HCT116 (cell line): ENCODE results near the gene CDIP1. TPM values are rescaled to one million over a fixed set of nuclear protein-coding genes. Genes with fewer than 3 reads are reported as not detected.

Experiments used
- ATAC-seq: fragments of 200-7000 bp; cut with Tn5 transposase; 2 replicates; pipeline ENCODE4 v1.9.1; 2020; ENCODE audit warnings: mild to moderate bottlenecking, moderate library complexity
- BruUV-seq: library from RNA; stranded (reverse); fragments of 400-500 nt; replicated peaks from 2 replicates; lab custom pipeline; 2021; lab: Mats Ljungman, UMichigan
- CTCF ChIA-PET: fragments of 300-600 bp; sonication (Branson Sonifier 250); formaldehyde crosslinking; loops from one replicate; lab custom pipeline; 2021; ENCODE audit warnings: antibody characterized with exemption; lab: Charles Lee
- POLR2A ChIA-PET: fragments of 300-600, 350-600 bp; sonication (Branson Sonifier 250); formaldehyde crosslinking; loops from one replicate; lab custom pipeline; 2021; ENCODE audit warnings: antibody characterized with exemption; lab: Charles Lee
- RAD21 ChIA-PET, 2 experiments: fragments of 300-600 bp; sonication (Branson Sonifier 250); formaldehyde crosslinking; loops; one replicate each; lab custom pipeline; 2023; ENCODE audit warnings: low total read pairs in 2 of 2; ENCODE audit not compliant: uncharacterized antibody in 2 of 2, unreplicated experiment in 2 of 2, low non-redundant PET in 1 of 2; lab: Charles Lee
- DNase-seq: peaks from one replicate; pipeline ENCODE4 v3.0.0-alpha.2; 2010; ENCODE audit warnings: low read depth, low spot score
- H2AFZ ChIP-seq: fragments of 200-600 bp; shearing (Covaris generic), sonication (generic); 2 replicates; pipeline ENCODE4 v1.6.1; 2017; ENCODE audit warnings: low read depth, mixed run types, mixed read lengths, antibody characterized with exemption, low read length; ENCODE audit not compliant: poor library complexity, severe bottlenecking
- H3K27ac ChIP-seq: 2 replicates; pipeline ENCODE4 v1.5.1; 2012; ENCODE audit warnings: low read depth, low read length
- H3K27me3 ChIP-seq: fragments of 200-600 bp; sonication (generic); 2 replicates; pipeline ENCODE4 v1.6.1; 2016; ENCODE audit warnings: mixed run types, low read length, mixed read lengths; ENCODE audit not compliant: insufficient read depth
- H3K36me3 ChIP-seq, 2 experiments: fragments of 200-500 bp in 1 of 2; fragments of 200-600 bp in 1 of 2; sonication (Bioruptor generic) in 1 of 2; sonication (generic) in 1 of 2; 2 replicates each; pipeline versions ENCODE4 v1.5.1 to v1.6.1; 2014 to 2016; ENCODE audit warnings: low read length in 2 of 2, inconsistent platforms in 1 of 2, mixed read lengths in 1 of 2, mixed run types in 1 of 2; ENCODE audit not compliant: insufficient read depth in 2 of 2, control insufficient read depth in 1 of 2
- H3K4me1 ChIP-seq, 2 experiments: fragments of 200-600 bp in 1 of 2; sonication (generic) in 1 of 2; 2 replicates each; pipeline versions ENCODE4 v1.5.1 to v1.6.1; 2012 to 2017; ENCODE audit warnings: low read length in 2 of 2, inconsistent platforms in 1 of 2, mild to moderate bottlenecking in 1 of 2, mixed read lengths in 1 of 2, mixed run types in 1 of 2, moderate library complexity in 1 of 2; ENCODE audit not compliant: insufficient read depth in 2 of 2, control insufficient read depth in 1 of 2
- H3K4me2 ChIP-seq: fragments of 200-600 bp; sonication (generic); 2 replicates; pipeline ENCODE4 v1.6.1; 2017; ENCODE audit warnings: mixed run types, low read length, mixed read lengths
- H3K4me3 ChIP-seq, 2 experiments: fragments of 200-600 bp in 1 of 2; sonication (generic) in 1 of 2; replicated peaks in 1 of 2; 2 replicates each; pipeline ENCODE4 v1.5.1; 2011 to 2016; ENCODE audit warnings: low read length in 2 of 2, control low read depth in 1 of 2, low read depth in 1 of 2, mild to moderate bottlenecking in 1 of 2, mixed read lengths in 1 of 2, mixed run types in 1 of 2
- H3K79me2 ChIP-seq: fragments of 200-600 bp; sonication (generic); 2 replicates; pipeline ENCODE4 v1.6.1; 2017; ENCODE audit warnings: mild to moderate bottlenecking, mixed run types, low read length, moderate library complexity, mixed read lengths; ENCODE audit not compliant: insufficient read depth
- H3K9ac ChIP-seq: fragments of 200-600 bp; sonication (generic); 2 replicates; pipeline ENCODE4 v1.6.1; 2016; ENCODE audit warnings: low read length, mixed read lengths
- H3K9me2 ChIP-seq: fragments of 200-600 bp; sonication (generic), shearing (Covaris generic); 2 replicates; pipeline ENCODE4 v1.6.1; 2017; ENCODE audit warnings: mixed run types, mild to moderate bottlenecking, moderate library complexity; ENCODE audit not compliant: insufficient read depth
- H3K9me3 ChIP-seq, 2 experiments: fragments of 200-500 bp in 1 of 2; fragments of 200-600 bp in 1 of 2; sonication (Bioruptor generic) in 1 of 2; sonication (generic) in 1 of 2; 2 replicates each; pipeline ENCODE4 v1.6.1; 2014 to 2017; ENCODE audit warnings: low read length in 2 of 2, mixed read lengths in 2 of 2, inconsistent platforms in 1 of 2, low read depth in 1 of 2, mild to moderate bottlenecking in 1 of 2, mixed run types in 1 of 2, moderate library complexity in 1 of 2; ENCODE audit not compliant: control insufficient read depth in 1 of 2, insufficient read depth in 1 of 2
- H4K20me1 ChIP-seq: fragments of 200-600 bp; sonication (generic), shearing (Covaris generic); 2 replicates; pipeline ENCODE4 v1.6.1; 2017; ENCODE audit warnings: mixed run types, mild to moderate bottlenecking, moderate library complexity; ENCODE audit not compliant: insufficient read depth
- CBX3 ChIP-seq: IDR thresholded peaks from 2 replicates; pipeline ENCODE4 v1.6.1; 2012; ENCODE audit warnings: low read depth
- CTCF ChIP-seq, 3 experiments: fragments of 200-600 bp in 1 of 3; sonication (generic) in 1 of 3; IDR thresholded peaks in 2 of 3; conservative IDR thresholded peaks in 1 of 3; 2 replicates each; pipeline ENCODE4 v1.5.1; 2012 to 2017; ENCODE audit warnings: low read depth in 2 of 3, low read length in 2 of 3, antibody characterized with exemption in 1 of 3, borderline replicate concordance in 1 of 3, control low read depth in 1 of 3, mild to moderate bottlenecking in 1 of 3, mixed read lengths in 1 of 3, mixed run types in 1 of 3, moderate library complexity in 1 of 3; ENCODE audit not compliant: insufficient read depth in 1 of 3
- EZH2 ChIP-seq: fragments of 200-600 bp; sonication (generic); IDR thresholded peaks from 2 replicates; pipeline ENCODE4 v1.6.1; 2017; ENCODE audit warnings: antibody characterized with exemption, mixed run types
- EZH2phosphoT487 ChIP-seq: fragments of 200-600 bp; IDR thresholded peaks from 2 replicates; pipeline ENCODE4 v1.6.1; 2018; ENCODE audit warnings: antibody characterized with exemption, borderline replicate concordance
- JUND ChIP-seq: IDR thresholded peaks from 2 replicates; pipeline ENCODE4 v1.6.1; 2012
- MAX ChIP-seq: IDR thresholded peaks from 2 replicates; pipeline ENCODE4 v1.6.1; 2012
- POLR2A ChIP-seq: IDR thresholded peaks from 2 replicates; pipeline ENCODE4 v1.7.0; 2011; ENCODE audit warnings: borderline replicate concordance; ENCODE audit not compliant: insufficient read depth, insufficient read length; ENCODE audit errors: extremely low read depth
- POLR2AphosphoS5 ChIP-seq: IDR thresholded peaks from 2 replicates; pipeline ENCODE4 v1.6.1; 2011; ENCODE audit warnings: mild to moderate bottlenecking, low read depth, low read length, moderate library complexity
- RAD21 ChIP-seq: IDR thresholded peaks from 2 replicates; pipeline ENCODE4 v1.6.1; 2012; ENCODE audit warnings: low read depth, mild to moderate bottlenecking
- REST ChIP-seq: IDR thresholded peaks from 2 replicates; pipeline ENCODE4 v1.6.1; 2012; ENCODE audit warnings: low read depth
- SIN3A ChIP-seq: IDR thresholded peaks from 2 replicates; pipeline ENCODE4 v1.6.1; 2012; ENCODE audit warnings: low read depth
- SP1 ChIP-seq: IDR thresholded peaks from 2 replicates; pipeline ENCODE4 v1.6.1; 2012; ENCODE audit warnings: low read depth
- SRF ChIP-seq: IDR thresholded peaks from 2 replicates; pipeline ENCODE4 v1.6.1; 2012; ENCODE audit warnings: low read depth
- TCF7L2 ChIP-seq: IDR thresholded peaks from 2 replicates; pipeline ENCODE4 v1.7.0; 2011; ENCODE audit warnings: borderline replicate concordance, inconsistent platforms; ENCODE audit not compliant: insufficient read depth, insufficient read length; ENCODE audit errors: extremely low read depth
- YY1 ChIP-seq: IDR thresholded peaks from 2 replicates; pipeline ENCODE4 v1.6.1; 2011; ENCODE audit warnings: low read length, low read depth, moderate library complexity, mild to moderate bottlenecking; ENCODE audit not compliant: insufficient replicate concordance; ENCODE audit errors: extremely low read depth
- ZBTB33 ChIP-seq: IDR thresholded peaks from 2 replicates; pipeline ENCODE4 v1.6.1; 2011; ENCODE audit warnings: mild to moderate bottlenecking, low read length, moderate library complexity; ENCODE audit not compliant: insufficient replicate concordance; ENCODE audit errors: extremely low read depth
- ZFX ChIP-seq: fragments of 450-650 bp; IDR thresholded peaks from 2 replicates; pipeline ENCODE4 v1.6.1; 2017
- ZNF274 ChIP-seq: fragments of 200-500 bp; sonication (Bioruptor generic); IDR thresholded peaks from 2 replicates; pipeline ENCODE4 v1.6.1; 2014; ENCODE audit warnings: mild to moderate bottlenecking, low read depth, low read length, inconsistent platforms
- intact Hi-C: fragments of 100-400 bp; cut with micrococcal nuclease; formaldehyde crosslinking; loops from 2 replicates; pipeline ENCODE4 v1.10.0; 2022
- total RNA-seq: library from RNA; stranded (reverse); gene quantifications from one replicate; pipeline ENCODE4 v1.2.1, GENCODE V29; 2021; ENCODE audit not compliant: unreplicated experiment

Gene CDIP1
- total RNA-seq, 1 experiment from 2014 or later, result 7.2 TPM

GRCh38 chr16:4561596-4561995 lies 23.0 kb upstream of the CDIP1 start:
- Histone ChIP-seq H3K9me3 (no peaks in the 10 kb centered on the region), H3K4me3 (no peak overlapping the region), H3K4me2 (no peak overlapping the region), H3K79me2 (no peaks in the 10 kb centered on the region), H3K36me3 (no peaks in the 10 kb centered on the region), H3K9ac (no peak overlapping the region)
- POLR2A ChIA-PET, result no interaction called here
- no TSS peak for BruUV-seq
- DNase-seq, result no peak
- RAD21 ChIA-PET, result no interaction called here
- no peak for ATAC-seq
- TF ChIP-seq SIN3A, result no peak
- TF ChIP-seq ZBTB33, result no peak
- no peak for TF ChIP-seq SP1
- no peak for TF ChIP-seq YY1
- TF ChIP-seq CTCF (IDR thresholded peaks at IDR 0.05 in 2 of 3, conservative IDR thresholded peaks at IDR 0.05 in 1 of 3; ENCODE audit: borderline replicate concordance in 1 of 3, insufficient read depth in 1 of 3, low read depth in 2 of 3, low read length in 2 of 3), result no peak
- no peak for TF ChIP-seq MAX
- TF ChIP-seq SRF, result no peak
- no peak for TF ChIP-seq POLR2A
- no peak for TF ChIP-seq RAD21
- TF ChIP-seq REST, result no peak
- TF ChIP-seq CBX3, result no peak
- TF ChIP-seq ZFX, result no peak
- no peak for TF ChIP-seq TCF7L2
- no peak for TF ChIP-seq JUND
- no peak for TF ChIP-seq POLR2AphosphoS5
- TF ChIP-seq EZH2phosphoT487, result no peak
- TF ChIP-seq EZH2, result no peak
- no peak for TF ChIP-seq ZNF274
- TF ChIP-seq, all 23 proteins: peak for 0
- intact Hi-C loops, result no loop called here
- H3K4me1 ChIP-seq, result peaks cover 0 to 3% of the 10 kb centered on the region in 2 experiments; a peak in 1 of 4 replicates
- H3K27me3 ChIP-seq, result no peaks in the 10 kb centered on the region
- no peak overlapping the region for H2AFZ ChIP-seq
- CTCF ChIA-PET, result interaction anchor here (0.8 to 1.1 kb wide), 2 partner anchors 13 to 24 kb away, joined by 3 read pairs; no protein-coding TSS in a partner anchor
- H4K20me1 ChIP-seq, result no peaks in the 10 kb centered on the region
- no peak overlapping the region for H3K27ac ChIP-seq
- no peaks in the 10 kb centered on the region for H3K9me2 ChIP-seq
